NCI-H2227 (cell line): ENCODE results near the gene SH3TC1.

ENCODE experiments used
- DNase-seq: peaks from one replicate; lab custom pipeline; 2025; ENCODE audit not compliant: unreplicated experiment; lab: John Stamatoyannopoulos, UW

SH3TC1 gene

DNA sequence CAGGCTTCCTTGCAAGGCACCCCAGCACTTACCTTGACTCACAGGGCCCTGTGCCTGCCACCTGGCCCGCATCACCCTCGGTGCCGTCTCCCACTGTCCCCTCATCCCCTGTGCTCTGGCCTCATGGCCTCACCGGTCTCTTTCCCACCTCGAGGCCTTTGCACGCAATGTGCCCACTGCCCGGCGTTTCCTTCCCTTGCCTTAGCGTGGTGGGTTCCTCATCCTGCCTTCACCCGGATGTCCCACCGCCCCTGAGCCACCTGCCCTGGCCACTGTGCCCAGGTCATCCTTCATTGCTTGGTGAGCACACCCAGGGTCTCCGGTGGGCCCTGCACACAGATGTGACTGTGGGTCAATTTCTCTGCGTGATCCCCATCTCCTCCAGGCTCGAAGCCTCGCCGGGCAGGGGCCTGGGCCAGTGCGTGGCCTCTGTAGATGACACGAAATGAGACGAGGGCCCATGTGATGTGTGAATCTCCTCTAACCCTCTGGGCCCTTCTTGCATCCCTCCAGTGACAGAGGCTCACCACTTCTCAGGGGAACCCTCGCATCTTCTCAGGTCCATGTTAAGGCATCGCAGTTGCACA is 75.1 kb downstream of the SH3TC1 start:
- DNase-seq = no peak

DNA sequence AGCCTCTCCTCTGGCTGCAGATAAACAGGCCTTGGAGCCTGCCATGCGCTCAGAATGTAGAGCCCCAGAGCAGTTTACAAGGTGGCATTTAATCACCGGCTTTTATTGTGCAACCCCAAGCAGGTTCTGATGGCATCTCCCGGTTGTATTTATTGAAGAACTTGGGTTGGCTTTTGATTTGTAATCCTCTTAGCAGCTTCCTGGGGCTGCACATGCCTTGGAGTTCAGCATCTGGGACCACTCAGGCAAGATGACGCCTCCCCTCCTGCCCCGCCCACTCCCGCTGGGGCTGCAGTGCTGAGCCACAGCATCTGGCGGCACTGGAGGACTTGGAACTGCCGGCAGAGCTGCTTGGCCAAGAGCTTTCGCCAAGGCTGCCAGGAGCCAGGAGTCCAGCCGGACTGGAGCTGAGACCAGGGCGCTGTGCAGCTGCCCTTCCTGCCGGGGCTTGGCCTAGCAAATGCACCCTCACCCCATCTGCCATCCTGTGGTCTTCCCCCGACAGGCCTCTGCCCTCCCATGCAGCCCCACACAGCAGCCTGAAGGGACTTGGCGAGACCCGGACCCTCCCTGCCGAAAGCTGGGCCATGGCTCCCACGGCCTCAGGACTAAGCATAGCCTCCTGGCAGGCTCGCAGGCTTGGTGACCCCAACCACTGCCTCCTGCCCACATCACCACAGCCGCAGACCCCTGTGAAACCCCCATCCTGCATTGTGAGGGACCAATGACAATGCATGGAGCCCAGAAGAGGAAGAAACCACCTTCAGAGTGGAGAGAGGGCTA is 75.9 kb downstream of the SH3TC1 start:
- DNase-seq = peak; percentile 85

DNA sequence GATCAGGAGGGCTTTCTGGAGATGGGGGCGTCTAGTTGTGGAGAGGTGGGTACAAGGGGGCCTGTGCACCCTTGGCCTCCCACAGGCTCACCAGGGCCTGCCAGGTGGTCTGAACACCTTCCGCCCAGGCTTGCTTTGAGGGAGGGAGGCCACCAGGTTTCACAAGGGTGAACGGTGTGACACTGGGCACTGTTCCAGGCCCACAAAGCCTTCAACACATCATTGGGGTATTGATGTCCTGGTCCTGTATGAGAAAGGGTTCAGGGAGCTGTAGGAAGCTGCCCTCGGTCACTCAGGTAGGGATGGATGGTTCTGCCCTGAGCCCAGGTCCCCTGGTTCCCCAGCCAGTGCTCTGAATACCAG is 76.4 kb downstream of the SH3TC1 start:
- no peak for DNase-seq

DNA sequence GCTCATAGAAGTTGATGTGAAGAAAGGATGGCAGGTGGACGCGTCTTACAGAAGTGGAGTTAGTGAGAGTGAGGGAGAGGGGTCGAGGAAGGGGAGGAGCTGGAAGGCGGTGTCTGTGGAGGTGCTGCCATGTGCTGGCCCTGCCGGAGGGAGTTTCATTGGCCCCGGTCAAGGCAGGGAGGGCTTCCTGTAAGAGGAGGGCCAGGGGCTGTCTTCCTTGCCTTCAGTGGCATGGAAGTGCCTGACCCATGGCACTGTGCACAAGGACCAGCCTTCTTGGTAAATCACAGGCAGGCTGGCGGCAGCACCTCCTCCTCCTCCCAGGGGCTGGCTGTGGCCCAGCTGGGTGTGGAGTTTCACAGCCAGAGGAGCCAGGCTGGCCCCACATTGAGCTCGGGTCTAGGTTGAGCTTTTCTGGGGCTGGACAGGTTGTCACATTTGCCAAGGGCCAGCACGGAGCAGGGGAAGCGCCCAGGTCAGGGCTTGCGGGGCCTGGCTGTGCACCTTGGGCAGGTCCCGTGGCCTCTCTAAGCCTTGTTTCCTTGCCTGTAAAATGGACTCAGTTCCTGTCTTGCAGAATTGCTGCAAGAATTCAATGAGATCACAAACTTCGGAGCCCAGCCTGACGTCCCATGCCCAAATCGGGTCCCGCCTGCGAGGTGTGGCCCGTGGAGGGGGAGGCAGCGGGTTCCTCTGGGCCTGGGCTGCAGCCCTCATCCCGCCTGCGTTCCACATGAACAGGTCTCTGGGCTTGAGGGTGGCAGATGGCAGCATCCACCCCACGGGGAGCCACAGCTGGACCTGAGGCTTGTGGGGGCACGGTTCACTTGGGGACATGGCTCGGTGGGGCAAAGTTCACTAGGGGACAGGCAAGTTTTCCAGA is 77.5 kb downstream of the SH3TC1 start:
- no peak for DNase-seq

DNA sequence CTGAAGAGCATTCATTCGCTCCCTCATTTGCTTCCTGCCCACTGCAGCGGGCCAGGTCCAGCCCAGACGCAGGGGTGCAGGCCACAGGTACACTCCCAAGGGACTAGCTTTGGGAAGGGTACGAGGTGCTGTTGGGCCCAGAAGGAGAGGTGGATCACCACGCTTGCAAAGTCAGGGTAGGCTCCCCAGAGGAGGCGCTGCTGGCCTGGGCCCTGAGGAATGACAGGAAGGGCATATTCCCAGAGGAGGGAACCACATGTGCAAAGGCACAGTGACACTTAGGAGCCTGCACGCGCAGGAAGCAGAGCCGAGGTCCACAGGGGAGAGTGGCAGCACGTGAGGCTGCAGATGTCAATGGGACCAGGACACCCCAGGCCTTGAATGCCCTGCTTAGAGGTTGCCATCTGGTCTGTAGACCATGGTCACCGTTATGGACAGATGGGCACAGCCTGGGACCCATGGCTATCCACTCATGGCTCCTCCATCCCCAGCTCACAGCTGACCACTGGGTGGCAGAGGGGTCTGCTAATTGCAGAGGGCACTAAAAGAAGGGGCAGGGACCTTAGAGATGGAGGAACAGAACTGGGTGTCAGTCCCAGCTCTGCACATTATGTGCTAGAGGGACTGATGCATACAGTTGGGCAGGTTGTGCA is 78.4 kb downstream of the SH3TC1 start:
- no peak for DNase-seq

DNA sequence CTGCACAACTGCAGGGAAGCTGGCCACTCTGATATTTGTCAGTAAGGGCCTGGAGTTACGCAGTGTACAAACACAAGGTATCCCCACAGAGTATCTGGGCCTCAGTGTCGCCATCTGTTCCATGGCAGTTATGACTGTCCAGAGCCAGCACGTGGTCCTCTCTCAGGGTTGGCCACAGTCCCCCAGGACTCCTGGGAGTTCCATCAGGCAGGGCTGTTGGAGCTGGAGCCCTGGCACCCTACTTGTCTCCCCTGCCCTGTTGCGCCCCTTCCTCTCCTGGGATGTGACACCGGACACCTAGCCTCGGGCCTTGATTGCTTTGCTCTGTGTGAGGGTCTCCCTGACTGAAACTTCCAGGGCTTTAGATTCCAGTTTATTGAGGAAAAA is 78.9 kb downstream of the SH3TC1 start:
- DNase-seq = no peak

DNA sequence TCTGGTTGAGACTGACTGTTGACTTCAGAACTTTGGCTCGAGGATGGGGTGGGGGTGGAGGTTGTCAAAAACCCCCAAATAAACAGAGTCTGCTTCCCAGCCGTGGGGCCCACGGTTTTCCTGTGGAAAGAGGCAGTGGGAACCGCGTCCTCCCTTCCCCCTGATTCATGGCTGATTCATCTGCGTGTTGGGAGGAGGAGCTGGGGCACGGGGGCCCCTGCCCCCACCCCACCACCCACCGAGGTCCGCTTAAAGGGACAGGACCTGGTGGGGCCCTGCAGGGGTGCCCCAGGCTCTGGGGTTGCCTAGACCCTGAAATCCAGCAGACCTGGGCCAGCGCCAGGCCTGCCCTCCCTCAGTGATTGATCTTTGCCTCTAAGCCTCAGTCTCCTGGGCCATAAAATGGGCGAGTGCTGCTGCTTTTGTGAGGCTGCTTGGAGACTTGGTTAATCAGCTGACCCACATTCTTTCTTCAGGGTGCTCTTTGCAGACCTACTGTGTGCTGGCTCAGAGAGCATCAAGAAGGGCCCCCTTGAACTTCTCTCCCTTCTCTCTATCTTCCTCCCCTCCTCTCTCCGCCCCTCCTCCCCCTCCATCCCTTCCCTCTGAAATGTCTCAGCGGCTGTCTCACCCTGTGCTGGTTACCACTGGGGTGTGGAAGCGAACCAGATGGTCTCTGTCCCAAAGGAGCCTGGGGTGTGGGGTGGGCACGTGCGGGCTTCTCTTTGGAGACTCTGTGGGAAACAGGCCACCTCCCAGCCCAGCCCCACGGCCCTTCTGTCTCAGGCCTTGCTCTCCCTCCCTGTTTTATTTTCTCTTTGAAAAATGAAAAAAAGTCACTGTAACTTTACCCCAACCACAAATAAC is 79.6 kb downstream of the SH3TC1 start:
- no peak for DNase-seq

DNA sequence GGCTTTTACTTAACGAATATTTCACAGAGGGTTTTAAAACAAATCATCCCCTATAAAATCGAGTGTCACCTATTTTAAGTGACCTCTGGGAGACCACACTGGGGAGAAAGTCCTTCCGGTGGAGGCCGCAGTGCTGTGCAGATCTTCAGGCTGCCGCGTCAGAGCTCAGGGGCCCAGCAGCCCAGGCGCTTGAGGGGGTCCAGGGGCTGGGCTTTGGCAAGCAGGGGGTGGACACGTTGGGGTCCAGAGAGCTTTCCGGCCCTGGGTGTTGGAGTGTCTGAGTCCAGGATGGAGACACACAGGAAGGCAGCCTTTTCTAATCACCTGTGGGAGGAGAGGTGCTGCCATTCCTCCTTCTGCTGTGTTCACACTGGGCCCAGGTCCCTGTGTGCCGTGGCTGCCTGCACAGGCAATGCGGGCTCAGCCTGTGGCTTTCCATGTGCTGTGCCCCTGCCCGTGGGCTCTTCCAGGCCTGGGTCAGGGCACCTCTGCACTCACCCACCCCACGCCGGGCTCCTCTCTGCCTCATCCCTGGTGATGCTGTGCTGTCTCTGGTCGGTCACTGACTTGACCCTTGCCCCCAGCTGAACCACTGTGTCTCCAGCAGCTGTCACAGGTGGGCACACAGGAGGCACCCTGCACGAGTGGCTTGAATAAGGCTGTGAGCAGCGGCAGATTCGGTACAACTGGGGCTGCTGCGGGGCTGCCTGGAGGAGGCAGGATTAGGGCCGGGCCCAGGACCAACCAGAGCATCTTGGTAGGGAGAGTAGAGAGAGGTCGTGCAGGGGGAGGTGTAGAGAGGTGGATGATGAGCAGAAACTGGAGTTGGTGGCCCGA is 80.4 kb downstream of the SH3TC1 start:
- DNase-seq = no peak

DNA sequence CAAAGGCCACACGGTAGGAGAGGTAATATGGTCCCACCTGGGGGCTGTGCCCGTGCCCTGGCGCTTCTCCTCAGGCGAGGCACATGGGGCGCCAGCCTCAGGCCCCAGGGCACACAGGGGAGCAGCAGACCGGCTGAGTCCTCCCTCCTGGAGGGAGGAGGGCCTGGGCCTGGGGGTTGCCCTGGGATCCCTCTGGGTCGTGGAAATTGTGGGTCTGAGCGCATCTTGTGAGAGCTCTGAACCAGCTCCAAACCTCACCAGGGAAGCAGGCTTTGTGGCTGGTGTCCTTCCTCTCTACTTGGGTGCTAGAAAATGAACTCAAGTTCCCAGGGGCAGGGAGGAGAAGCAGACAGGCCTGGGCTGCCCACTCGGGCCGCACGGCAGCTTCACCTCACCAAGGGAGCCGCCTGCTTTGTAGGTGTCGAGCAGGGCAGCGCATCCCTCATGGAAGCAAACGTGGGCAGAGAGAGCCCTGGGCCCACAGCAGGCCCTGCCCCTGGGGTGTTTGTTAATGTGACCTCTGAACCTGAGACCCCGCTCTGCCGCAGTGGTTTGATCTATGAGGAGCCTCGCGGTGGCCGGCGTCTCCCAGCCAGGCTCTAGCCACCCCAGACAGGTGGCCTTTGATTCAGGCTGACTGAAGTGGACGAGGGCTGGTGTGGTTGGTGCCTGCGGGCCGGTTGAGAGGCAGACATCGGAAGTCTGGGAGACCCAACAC is 81.2 kb downstream of the SH3TC1 start:
- no peak for DNase-seq

DNA sequence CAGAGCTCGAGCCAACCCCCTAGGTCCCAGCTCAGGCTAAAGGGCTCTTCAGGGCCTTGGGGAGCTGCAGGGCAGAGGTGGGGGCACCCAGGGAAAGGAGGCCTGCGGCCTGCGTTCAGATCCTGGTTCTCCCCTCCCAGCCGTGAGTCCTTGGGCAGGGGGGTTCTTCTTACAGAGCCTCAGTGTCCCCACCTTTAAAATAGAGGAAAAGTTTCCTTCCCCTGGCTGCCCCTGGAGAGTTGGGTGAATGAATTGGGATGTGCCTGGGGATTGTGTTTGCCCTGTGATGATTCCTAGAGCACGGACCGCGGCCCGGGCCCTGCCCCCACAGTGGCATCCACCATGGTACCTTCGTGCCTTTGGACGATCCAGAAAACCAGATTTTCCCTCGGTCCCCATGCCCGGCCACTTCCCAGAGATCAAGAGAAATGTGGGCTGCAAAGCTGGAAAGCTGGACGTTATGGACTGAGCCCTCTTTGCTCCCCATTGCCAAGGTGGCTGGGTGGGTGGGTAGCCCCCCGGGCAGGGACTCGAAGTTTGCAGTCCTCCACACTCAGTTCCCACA is 81.9 kb downstream of the SH3TC1 start:
- DNase-seq = no peak

DNA sequence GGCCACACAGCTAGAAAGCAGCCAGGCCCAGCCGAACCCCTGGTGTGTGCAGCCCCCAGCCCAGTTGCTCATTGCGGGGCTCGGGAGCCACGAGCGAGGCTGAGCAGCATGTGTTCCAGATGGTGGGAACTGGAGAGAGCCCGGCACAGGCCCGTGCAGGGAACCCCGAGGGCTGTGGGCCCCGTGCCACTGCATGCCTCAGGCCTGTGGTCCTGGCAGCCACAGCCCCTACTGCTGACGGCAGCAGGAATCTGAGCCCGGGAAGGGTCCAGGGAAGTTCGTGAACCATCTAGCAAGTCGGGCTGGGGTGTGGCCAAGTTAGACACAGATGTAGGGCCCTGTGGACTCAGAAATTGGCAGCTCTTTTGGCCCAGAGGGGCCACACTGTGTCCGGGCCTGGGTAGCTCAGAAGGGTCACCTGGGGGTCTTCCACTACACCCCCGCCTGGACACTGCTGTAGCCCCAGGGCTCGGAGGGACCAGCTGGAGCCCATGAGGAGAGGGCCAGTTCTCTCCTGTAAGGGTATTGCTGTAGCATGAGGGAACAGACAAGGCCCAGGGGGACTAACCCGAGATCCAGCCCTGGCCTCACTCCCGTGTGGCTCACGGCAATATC is 82.5 kb downstream of the SH3TC1 start:
- no peak for DNase-seq

DNA sequence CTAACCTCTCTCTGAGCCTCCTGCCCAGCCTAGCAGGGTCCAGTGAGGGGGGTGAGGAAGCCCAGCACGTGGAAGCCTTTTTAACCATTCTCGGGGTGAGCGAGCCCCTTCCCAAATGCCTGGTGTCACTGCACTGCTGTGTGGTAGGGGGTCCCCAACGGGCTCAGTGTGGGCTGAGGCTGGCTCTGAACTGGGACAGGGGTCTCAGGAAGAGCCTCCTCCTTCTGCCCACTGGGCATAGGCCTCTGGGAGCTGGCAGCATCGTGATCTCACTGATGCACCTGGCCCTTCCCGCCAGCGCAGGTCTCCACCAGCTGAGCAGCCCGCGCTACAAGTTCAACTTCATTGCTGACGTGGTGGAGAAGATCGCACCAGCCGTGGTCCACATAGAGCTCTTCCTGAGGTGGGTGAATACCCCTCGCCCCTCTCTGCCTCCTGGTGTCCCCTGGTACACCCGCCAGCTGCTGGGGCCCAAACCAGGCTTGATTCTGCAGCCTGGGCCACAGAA is 83.1 kb downstream of the SH3TC1 start:
- DNase-seq = no peak

DNA sequence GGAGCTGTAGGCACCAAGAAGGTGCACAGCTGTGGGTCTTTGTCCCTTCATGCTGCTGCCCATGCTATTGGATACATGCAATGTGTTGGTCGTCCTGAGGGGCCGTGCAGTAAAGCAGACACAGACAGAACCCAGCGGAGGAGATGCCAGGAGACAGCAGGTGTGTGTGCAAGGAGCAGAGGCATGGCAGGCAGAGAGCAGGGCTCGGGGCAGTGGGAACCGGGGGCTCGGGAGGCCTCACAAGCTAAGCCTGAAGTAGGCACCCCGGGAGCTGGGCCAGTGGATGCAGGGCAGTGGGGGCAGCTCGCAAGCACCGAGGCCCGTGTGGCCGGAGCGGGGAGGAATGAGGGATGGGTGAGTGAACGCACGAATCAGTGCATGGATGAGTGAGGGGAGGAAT is 83.7 kb downstream of the SH3TC1 start:
- DNase-seq = no peak

DNA sequence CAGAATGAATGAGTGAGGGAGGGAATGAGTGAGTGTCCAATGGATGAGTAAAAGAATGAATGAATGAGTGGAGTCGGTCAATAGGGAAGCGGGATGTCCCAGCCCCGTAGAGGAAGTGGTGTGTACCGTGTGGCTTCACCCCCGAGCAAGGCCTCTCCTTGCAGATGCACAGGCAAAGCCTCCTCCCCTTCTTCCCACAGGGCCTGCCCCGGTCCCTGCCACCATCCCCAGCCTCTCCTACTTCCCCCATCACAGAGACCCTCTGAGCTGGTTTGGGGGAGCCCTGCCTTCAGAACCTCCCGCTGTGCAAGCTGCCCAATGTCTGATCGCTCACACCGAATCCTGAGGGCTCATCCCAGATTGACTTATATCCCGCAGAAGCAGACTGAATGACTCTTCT is 84.1 kb downstream of the SH3TC1 start:
- no peak for DNase-seq

DNA sequence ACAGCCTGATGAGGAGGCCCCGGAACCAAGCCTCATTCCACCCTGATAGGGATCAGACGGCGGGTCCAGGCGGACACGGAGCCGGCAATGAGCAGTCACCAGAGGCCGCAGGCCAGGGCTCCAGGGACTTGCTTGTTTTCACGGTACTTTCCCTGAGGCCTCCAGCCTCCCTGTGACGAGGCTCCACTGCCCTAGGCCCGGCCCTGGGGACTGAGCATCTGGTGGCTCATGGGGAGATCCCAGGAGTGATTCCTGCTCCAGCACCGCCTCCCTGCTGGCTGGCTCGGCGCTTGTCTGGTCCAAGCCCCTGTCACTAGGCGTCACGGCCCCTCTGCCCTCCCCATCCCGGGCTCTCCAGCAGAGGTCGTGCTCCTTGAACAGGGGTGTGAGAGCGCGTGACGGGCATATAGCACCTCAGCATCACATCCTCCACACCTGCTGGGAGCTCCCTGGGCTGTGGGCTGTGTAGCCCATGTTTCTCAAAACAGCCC is 84.6 kb downstream of the SH3TC1 start:
- DNase-seq = no peak

DNA sequence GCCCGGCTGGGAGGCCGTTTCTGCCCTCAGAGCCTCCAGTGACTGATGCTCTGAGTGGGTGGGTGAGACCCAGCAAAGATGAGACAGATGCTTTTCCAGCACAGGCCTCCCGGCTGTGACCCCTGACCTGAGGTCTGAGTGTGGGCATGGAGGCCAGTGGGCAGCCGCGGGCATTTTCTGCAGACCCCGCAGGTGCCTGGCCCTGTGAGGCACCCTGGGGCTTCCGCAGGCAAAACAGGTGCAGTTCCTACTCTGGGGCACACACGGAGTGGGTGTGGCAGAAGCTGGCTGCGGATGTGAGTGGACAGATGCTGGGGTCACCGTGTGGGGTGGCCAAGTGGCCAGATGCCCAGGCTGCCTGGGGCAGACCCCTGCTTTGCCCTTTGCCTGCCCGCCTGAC is 85.3 kb downstream of the SH3TC1 start:
- no peak for DNase-seq

DNA sequence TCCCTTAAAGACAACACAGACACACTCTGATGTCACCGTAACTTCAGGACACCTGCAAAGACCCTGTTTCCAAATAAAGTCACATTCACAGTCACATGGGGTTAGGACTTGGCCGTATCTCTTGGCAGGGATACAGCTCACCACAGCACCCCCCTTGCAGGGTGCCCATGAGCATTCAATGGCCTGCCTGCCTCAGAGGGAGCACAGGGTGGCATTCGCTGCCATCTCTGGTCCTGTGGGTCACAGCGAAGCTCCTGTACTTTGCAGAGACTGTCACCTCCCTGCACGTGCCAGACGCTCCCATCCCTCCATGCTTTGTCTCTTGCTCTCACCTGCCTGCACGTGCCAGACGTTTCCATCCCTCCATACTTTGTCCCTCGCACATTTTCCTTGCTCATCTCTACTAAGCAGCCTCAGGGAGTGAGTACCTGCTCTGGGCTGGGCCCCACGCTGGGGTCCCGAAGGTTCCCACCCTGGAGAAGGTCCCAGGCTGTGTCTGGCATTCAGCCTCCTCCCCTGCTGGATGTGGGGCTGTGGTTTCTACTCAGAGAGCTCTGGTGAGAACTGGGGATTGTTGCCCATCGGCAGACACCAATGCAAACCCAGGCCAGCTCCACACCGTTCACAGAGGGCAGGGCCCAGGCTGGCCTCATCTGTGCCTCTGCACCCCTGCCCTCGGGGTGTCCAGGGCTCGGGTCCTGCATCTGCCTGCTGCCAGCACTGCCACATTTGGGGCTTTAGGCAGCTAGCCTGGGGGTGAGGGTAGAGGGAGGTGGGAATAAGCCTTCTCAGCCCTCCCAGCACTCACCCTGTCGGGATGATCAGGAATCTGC is 86.3 kb downstream of the SH3TC1 start:
- DNase-seq = no peak
